ENCODE measurements around the gene TRAPPC10. TPM values are rescaled to one million over a fixed set of nuclear protein-coding genes. Genes with fewer than 3 reads are reported as not detected.
A peak's percentile ranks its signal among the peaks of the same experiment; 100 is the strongest.

The TRAPPC10 gene
- total RNA-seq, 6 experiments from 2014 or later = 15.4 to 25.6 (median 18.4) TPM

DNA sequence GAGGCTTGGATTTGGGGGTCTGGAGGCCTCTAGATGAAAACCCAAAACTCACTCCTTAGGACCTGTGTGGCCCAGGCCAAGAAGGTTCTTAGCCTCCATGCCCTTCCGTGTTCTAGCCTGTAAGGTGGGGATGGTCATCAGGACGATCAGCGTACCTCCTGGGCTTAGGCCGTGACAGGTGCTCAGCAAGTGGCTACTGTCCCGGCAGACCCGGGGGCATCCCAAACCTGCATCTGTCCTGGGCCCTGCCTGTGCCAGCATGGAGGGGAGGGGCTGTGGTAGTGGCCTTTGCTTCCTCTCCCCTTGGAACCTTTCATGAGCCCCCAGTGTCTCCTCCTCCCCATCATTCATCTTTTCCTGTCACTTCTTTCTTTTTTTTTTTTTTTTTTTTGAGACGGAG, 22.7 kb upstream of the TRAPPC10 start:
- Histone ChIP-seq H3K27me3 (no peaks in the 10 kb centered on the region), H3K27ac (no peak overlapping the region), H3K9me3 (no peaks in the 10 kb centered on the region), H3K36me3 (no peaks in the 10 kb centered on the region), H3K4me3 (no peak overlapping the region), H3K4me1 (no peaks in the 10 kb centered on the region)
- 86% methylated on average over 1 of the region's 7 CpGs for WGBS (ENCODE audit: insufficient coverage, low coverage, low lambda C conversion rate, missing lambda C conversion rate)
- intact Hi-C loops (cut with DNase I) = loop anchor here in 1 of 2 donors (10.0 kb wide), 1 partner anchor 105 kb away; no protein-coding TSS in a partner anchor
- DNase-seq = peak in 1 of 3 donors; percentile 43
- TF ChIP-seq POLR2A (IDR thresholded peaks at IDR 0.05) = no peak
- TF ChIP-seq, protein P1, sequence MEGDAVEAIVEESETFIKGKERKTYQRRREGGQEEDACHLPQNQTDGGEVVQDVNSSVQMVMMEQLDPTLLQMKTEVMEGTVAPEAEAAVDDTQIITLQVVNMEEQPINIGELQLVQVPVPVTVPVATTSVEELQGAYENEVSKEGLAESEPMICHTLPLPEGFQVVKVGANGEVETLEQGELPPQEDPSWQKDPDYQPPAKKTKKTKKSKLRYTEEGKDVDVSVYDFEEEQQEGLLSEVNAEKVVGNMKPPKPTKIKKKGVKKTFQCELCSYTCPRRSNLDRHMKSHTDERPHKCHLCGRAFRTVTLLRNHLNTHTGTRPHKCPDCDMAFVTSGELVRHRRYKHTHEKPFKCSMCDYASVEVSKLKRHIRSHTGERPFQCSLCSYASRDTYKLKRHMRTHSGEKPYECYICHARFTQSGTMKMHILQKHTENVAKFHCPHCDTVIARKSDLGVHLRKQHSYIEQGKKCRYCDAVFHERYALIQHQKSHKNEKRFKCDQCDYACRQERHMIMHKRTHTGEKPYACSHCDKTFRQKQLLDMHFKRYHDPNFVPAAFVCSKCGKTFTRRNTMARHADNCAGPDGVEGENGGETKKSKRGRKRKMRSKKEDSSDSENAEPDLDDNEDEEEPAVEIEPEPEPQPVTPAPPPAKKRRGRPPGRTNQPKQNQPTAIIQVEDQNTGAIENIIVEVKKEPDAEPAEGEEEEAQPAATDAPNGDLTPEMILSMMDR (IDR thresholded peaks at IDR 0.05) = no peak
- ATAC-seq = no peak

DNA sequence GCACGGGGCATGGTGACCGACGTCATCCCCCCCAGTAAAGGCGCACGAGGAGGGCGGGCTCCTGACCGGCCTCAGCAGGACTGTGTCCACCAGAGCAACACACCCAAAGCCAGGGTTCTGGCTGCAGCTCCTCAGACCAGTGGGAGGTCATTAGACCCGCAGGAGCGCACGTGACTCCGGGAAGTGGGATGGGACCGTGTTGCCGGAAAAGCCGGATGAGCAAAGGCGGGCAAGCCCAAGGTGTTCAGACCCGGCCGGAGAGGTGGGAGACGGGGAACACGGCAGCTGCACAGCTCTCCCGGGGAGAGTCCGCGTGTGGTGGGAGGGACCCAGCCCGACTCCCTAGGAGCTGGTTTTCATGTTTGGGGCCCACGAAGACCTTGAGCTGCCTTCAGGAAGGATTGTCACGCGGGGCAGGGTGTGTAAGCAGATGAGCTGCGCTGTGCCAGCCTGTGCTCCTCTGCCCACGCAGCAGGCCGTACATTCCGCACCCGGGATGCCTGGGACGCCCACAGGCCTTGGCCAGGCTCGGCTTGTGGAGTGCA, 20.6 kb upstream of the TRAPPC10 start:
- 100% methylated on average over 1 of the region's 33 CpGs for WGBS (ENCODE audit: insufficient coverage, low coverage, low lambda C conversion rate, missing lambda C conversion rate)
- ATAC-seq (no peak), DNase-seq (peak in 1 of 3 donors; percentile 51)
- Histone ChIP-seq H3K36me3 (no peaks in the 10 kb centered on the region), H3K9me3 (no peaks in the 10 kb centered on the region), H3K4me1 (no peaks in the 10 kb centered on the region), H3K27ac (no peak overlapping the region), H3K4me3 (no peak overlapping the region), H3K27me3 (no peaks in the 10 kb centered on the region)
- TF ChIP-seq, protein P1 (IDR thresholded peaks at IDR 0.05) = no peak
- no peak for TF ChIP-seq POLR2A (IDR thresholded peaks at IDR 0.05)
- intact Hi-C loops (cut with DNase I) = no loop called here

DNA sequence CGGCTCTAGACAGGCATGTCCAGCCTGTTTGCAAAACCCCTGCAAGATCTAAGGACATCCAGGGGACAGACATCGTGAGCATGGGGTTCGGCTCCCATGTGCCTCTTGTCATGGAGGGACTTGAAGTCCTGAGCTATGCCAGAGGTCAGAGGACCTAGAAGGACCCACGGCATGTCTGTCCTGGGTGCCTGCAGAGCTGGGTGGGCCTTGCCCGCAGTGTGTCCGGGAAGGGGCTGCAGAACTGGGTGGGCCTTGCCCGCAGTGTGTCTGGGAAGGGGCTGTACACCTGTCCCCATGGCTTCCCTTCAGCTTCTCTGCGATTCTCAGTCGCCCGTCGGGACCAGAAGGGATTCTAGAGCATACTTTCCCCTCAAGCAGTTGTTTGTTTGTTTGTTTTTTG, 20.0 kb upstream of the TRAPPC10 start:
- 100% methylated on average over 1 of the region's 11 CpGs for WGBS (ENCODE audit: insufficient coverage, low coverage, low lambda C conversion rate, missing lambda C conversion rate)
- Histone ChIP-seq H3K27me3 (no peaks in the 10 kb centered on the region), H3K36me3 (no peaks in the 10 kb centered on the region), H3K4me1 (no peaks in the 10 kb centered on the region), H3K9me3 (no peaks in the 10 kb centered on the region), H3K27ac (no peak overlapping the region), H3K4me3 (no peak overlapping the region)
- intact Hi-C loops (cut with DNase I) = no loop called here
- TF ChIP-seq, protein P1 (IDR thresholded peaks at IDR 0.05) = no peak
- TF ChIP-seq POLR2A (IDR thresholded peaks at IDR 0.05) = no peak
- ATAC-seq (no peak), DNase-seq (peak in 1 of 3 donors; percentile 27)

DNA sequence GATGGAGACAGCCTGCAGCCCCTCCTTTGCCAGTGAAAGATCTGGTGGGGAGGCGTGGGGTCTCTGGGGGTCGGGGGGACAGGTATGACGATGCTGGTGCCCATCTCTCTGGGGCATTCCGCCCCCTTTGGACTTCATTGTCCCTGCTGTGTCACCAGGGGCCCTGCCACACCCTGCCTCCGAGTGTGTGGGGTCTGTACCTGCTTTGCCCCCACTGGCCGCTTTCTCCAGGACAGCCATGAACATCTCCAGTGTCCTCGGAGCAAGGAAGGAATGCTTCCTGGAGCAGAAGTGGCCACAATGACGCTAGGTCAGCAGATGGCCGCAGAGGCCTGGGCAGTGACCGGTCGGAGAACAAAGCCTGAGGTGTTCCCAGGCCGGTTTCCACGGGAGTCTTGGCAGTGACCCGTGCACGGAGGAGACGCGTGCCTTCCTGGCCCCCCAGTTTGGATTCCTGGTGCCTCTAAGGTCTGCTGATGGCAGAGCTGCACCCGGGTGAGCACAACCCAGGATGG, 18.6 kb upstream of the TRAPPC10 start:
- no peak for TF ChIP-seq POLR2A (IDR thresholded peaks at IDR 0.05)
- TF ChIP-seq, protein P1 (IDR thresholded peaks at IDR 0.05) = no peak
- 79% methylated on average over 4 of the region's 18 CpGs for WGBS (ENCODE audit: insufficient coverage, low coverage, low lambda C conversion rate, missing lambda C conversion rate)
- no peaks in the 10 kb centered on the region for H3K4me1 ChIP-seq
- no peaks in the 10 kb centered on the region for H3K9me3 ChIP-seq
- intact Hi-C loops (cut with DNase I) = no loop called here
- peak in 1 of 4 donors; percentile 11 for ATAC-seq
- no peak overlapping the region for H3K4me3 ChIP-seq
- peak in 1 of 3 donors; percentile 35 for DNase-seq
- H3K36me3 ChIP-seq = no peaks in the 10 kb centered on the region
- no peak overlapping the region for H3K27ac ChIP-seq
- no peaks in the 10 kb centered on the region for H3K27me3 ChIP-seq
